HCT116 (cell line): ENCODE measurements around the gene NHERF1.

Experiments
- CEBPB ChIP-seq: IDR thresholded peaks from 2 replicates; pipeline ENCODE4 v1.6.1; 2012; ENCODE audit warnings: low read depth
- CTCF ChIP-seq, 3 experiments: fragments of 200-600 bp in 1 of 3; sonication (generic) in 1 of 3; IDR thresholded peaks in 2 of 3; conservative IDR thresholded peaks in 1 of 3; 2 replicates each; pipeline ENCODE4 v1.5.1; 2012 to 2017; ENCODE audit warnings: low read depth in 2 of 3, low read length in 2 of 3, antibody characterized with exemption in 1 of 3, borderline replicate concordance in 1 of 3, control low read depth in 1 of 3, mild to moderate bottlenecking in 1 of 3, mixed read lengths in 1 of 3, mixed run types in 1 of 3, moderate library complexity in 1 of 3; ENCODE audit not compliant: insufficient read depth in 1 of 3
- EGR1 ChIP-seq: IDR thresholded peaks from 2 replicates; pipeline ENCODE4 v1.6.1; 2012; ENCODE audit warnings: low read depth
- EZH2 ChIP-seq: fragments of 200-600 bp; sonication (generic); IDR thresholded peaks from 2 replicates; pipeline ENCODE4 v1.6.1; 2017; ENCODE audit warnings: antibody characterized with exemption, mixed run types
- RAD21 ChIP-seq: IDR thresholded peaks from 2 replicates; pipeline ENCODE4 v1.6.1; 2012; ENCODE audit warnings: low read depth, mild to moderate bottlenecking
- REST ChIP-seq: IDR thresholded peaks from 2 replicates; pipeline ENCODE4 v1.6.1; 2012; ENCODE audit warnings: low read depth
- SIN3A ChIP-seq: IDR thresholded peaks from 2 replicates; pipeline ENCODE4 v1.6.1; 2012; ENCODE audit warnings: low read depth
- ZBTB33 ChIP-seq: IDR thresholded peaks from 2 replicates; pipeline ENCODE4 v1.6.1; 2011; ENCODE audit warnings: mild to moderate bottlenecking, low read length, moderate library complexity; ENCODE audit not compliant: insufficient replicate concordance; ENCODE audit errors: extremely low read depth

- TF ChIP-seq CTCF (IDR thresholded peaks at IDR 0.05 in 2 of 3, conservative IDR thresholded peaks at IDR 0.05 in 1 of 3; ENCODE audit: borderline replicate concordance in 1 of 3, insufficient read depth in 1 of 3, low read depth in 2 of 3, low read length in 2 of 3): no peak
- no peak for TF ChIP-seq SIN3A
- TF ChIP-seq REST: no peak
- no peak for TF ChIP-seq CEBPB
- no peak for TF ChIP-seq EZH2
- no peak for TF ChIP-seq EGR1
- no peak for TF ChIP-seq ZBTB33
- no peak for TF ChIP-seq RAD21
Observed at GRCh38 chr17:74761419-74761818, 13.0 kb downstream of the NHERF1 start.
